K562 (cell line): Measurements from ENCODE around the gene GABRA5. TPM values are rescaled to one million over a fixed set of nuclear protein-coding genes. Genes with fewer than 3 reads are reported as not detected.

Experiments used
- ATAC-seq: fragments of 200-7000 bp; cut with Tn5 transposase; 3 replicates; pipeline ENCODE4 v1.9.1; 2020; ENCODE audit warnings: moderate library complexity
- BruUV-seq: library from RNA; stranded (reverse); fragments of 400-500 nt; replicated peaks from 2 replicates; lab custom pipeline; 2021; lab: Mats Ljungman, UMichigan
- CTCF ChIA-PET: fragments of 300-600 bp; formaldehyde crosslinking; extraction: SDS; loops from one replicate; lab custom pipeline; 2021; ENCODE audit warnings: low intra/inter-chr PET ratio; lab: Yijun Ruan, JAX
- POLR2A ChIA-PET: fragments of 300-600, 350-650 bp; sonication (Branson Sonifier 250); formaldehyde crosslinking; extraction: SDS; loops from one replicate; lab custom pipeline; 2021; ENCODE audit warnings: antibody characterized with exemption, inconsistent platforms; lab: Yijun Ruan, JAX
- DNase-seq, 4 experiments: peaks; one replicate each; pipeline versions ENCODE4 v3.0.0 to v3.0.0-alpha.2; 2011 to 2018; ENCODE audit warnings: low spot score in 3 of 4, mixed read lengths in 3 of 4; ENCODE audit errors: extremely low read depth in 1 of 4
- FAIRE-seq: peaks from 2 replicates; lab custom pipeline; 2011; peaks lifted over from hg19 to GRCh38; lab: Jason Lieb, UNC
- H2AFZ ChIP-seq: 2 replicates; pipeline ENCODE4 v1.6.0; 2011; ENCODE audit warnings: low read depth, low read length, control low read depth, inconsistent platforms
- H3K27ac ChIP-seq: fragments of 200-600 bp; 3 replicates; pipeline ENCODE4 v1.8.0; 2011; ENCODE audit warnings: low read depth, mild to moderate bottlenecking, control low read depth, inconsistent platforms, low read length, moderate library complexity, mixed read lengths; ENCODE audit errors: extremely low read depth
- H3K27me3 ChIP-seq, 2 experiments: fragments of 300-600 bp in 1 of 2; 2 replicates in 1 of 2; 3 replicates in 1 of 2; pipeline versions ENCODE4 v1.6.0 to v1.8.0; 2011; ENCODE audit warnings: inconsistent platforms in 2 of 2, low read length in 2 of 2, mild to moderate bottlenecking in 1 of 2, mixed read lengths in 1 of 2, moderate library complexity in 1 of 2; ENCODE audit not compliant: control insufficient read depth in 2 of 2, insufficient read depth in 2 of 2
- H3K36me3 ChIP-seq: fragments of 300-600 bp; 3 replicates; pipeline ENCODE4 v1.8.0; 2011; ENCODE audit warnings: mild to moderate bottlenecking, low read length, inconsistent platforms; ENCODE audit not compliant: control insufficient read depth, insufficient read depth
- H3K4me1 ChIP-seq, 2 experiments: fragments of 200-600 bp in 1 of 2; replicated peaks in 1 of 2; 2 replicates in 1 of 2; 3 replicates in 1 of 2; pipeline versions ENCODE4 v1.5.1 to v1.8.0; 2011; ENCODE audit warnings: inconsistent platforms in 2 of 2, low read length in 2 of 2, mild to moderate bottlenecking in 1 of 2, mixed read lengths in 1 of 2, moderate library complexity in 1 of 2; ENCODE audit not compliant: control insufficient read depth in 2 of 2, insufficient read depth in 2 of 2
- H3K4me2 ChIP-seq: 2 replicates; pipeline ENCODE4 v1.6.1; 2011; ENCODE audit warnings: low read length, control low read depth, inconsistent platforms, mixed read lengths; ENCODE audit not compliant: insufficient read depth
- H3K4me3 ChIP-seq: fragments of 200-600 bp; sonication (generic), shearing (Covaris generic); 2 replicates; pipeline ENCODE4 v1.5.1; 2016; ENCODE audit warnings: control low read depth, inconsistent platforms
- H3K79me2 ChIP-seq: fragments of 200-600 bp; 3 replicates; pipeline ENCODE4 v1.8.0; 2011; ENCODE audit warnings: low read length, inconsistent platforms; ENCODE audit not compliant: control insufficient read depth, insufficient read depth
- H3K9ac ChIP-seq, 2 experiments: 2 replicates each; pipeline versions ENCODE4 v1.6.0 to v1.6.1; 2011; ENCODE audit warnings: low read depth in 2 of 2, low read length in 2 of 2, control low read depth in 1 of 2, inconsistent platforms in 1 of 2, mild to moderate bottlenecking in 1 of 2, mixed read lengths in 1 of 2; ENCODE audit not compliant: insufficient read depth in 1 of 2
- H3K9me1 ChIP-seq: one replicate; pipeline ENCODE4 v1.6.0; 2011; ENCODE audit warnings: inconsistent platforms, mild to moderate bottlenecking, low read length, moderate library complexity; ENCODE audit not compliant: control insufficient read depth, insufficient read depth
- H3K9me3 ChIP-seq: replicated peaks from 2 replicates; pipeline ENCODE4 v1.5.1; 2011; ENCODE audit warnings: low read depth, low read length, inconsistent platforms; ENCODE audit not compliant: control insufficient read depth, insufficient read depth
- H4K20me1 ChIP-seq: replicated peaks from 2 replicates; pipeline ENCODE4 v1.6.1; 2011; ENCODE audit warnings: low read length, inconsistent platforms, mixed read lengths; ENCODE audit not compliant: control insufficient read depth, insufficient read depth
- HMGXB4 ChIP-seq: sonication (generic); formaldehyde crosslinking; IDR thresholded peaks from 2 replicates; pipeline ENCODE4 v1.8.1; 2023; ENCODE audit warnings: mild to moderate bottlenecking, missing genetic modification reagents
- NCOA2 ChIP-seq, 2 experiments: fragments of 450-650 bp; IDR thresholded peaks; 2 replicates each; pipeline ENCODE4 v1.6.1; 2018; ENCODE audit warnings: mild to moderate bottlenecking in 2 of 2, moderate library complexity in 1 of 2; ENCODE audit not compliant: partially characterized antibody in 2 of 2
- POLR3A ChIP-seq: IDR thresholded peaks from 2 replicates; pipeline ENCODE4 v1.6.1; 2011; ENCODE audit warnings: borderline replicate concordance, mild to moderate bottlenecking, moderate library complexity; ENCODE audit not compliant: insufficient read length, insufficient read depth; ENCODE audit errors: extremely low read depth
- PRDM10 ChIP-seq: fragments of 450-650 bp; IDR thresholded peaks from 2 replicates; pipeline ENCODE4 v1.6.1; 2018; ENCODE audit not compliant: partially characterized antibody
- SREBF2 ChIP-seq: sonication (generic); formaldehyde crosslinking; IDR thresholded peaks from 2 replicates; pipeline ENCODE4 v1.4.0; 2020; ENCODE audit warnings: mild to moderate bottlenecking, missing genetic modification reagents
- WGBS: fragments of 100-300 bp; shearing (Covaris generic); methylation state at CpG from one replicate; pipeline ENCODE4 v1.1.6; 2016; ENCODE audit warnings: low coverage, mixed read lengths; ENCODE audit not compliant: insufficient coverage; ENCODE audit errors: missing lambda C conversion rate; 5-methylcytosine and 5-hydroxymethylcytosine counted together
- in situ Hi-C: fragments of 300-500 bp; cut with MboI; formaldehyde crosslinking; loops from 4 replicates; pipeline ENCODE4 v1.15.0; 2018; ENCODE audit warnings: inconsistent platforms, mixed read lengths
- intact Hi-C: fragments of 100-400 bp; cut with micrococcal nuclease; formaldehyde crosslinking; loops from 2 replicates; pipeline ENCODE4 v1.14.2; 2022
- polyA plus RNA-seq, 8 experiments: library from polyadenylated mRNA; depleted of rRNA in 4 of 8; stranded (reverse) in 5 of 8; unstranded in 3 of 8; fragments of >200 nt; fragmentation: Nextera tagmentation in 2 of 8; fragmentation: Illumina TruSeq in 1 of 8; extraction: Ambion mirVana in 2 of 8; extraction: Trizol in 1 of 8; gene quantifications; 2 replicates each; pipeline versions ENCODE4 v1.2.1 to v1.2.3, GENCODE V29; 2011 to 2014; ENCODE audit warnings: inconsistent platforms in 1 of 8, missing spikeins in 1 of 8
- total RNA-seq, 7 experiments: library from RNA; depleted of rRNA in 6 of 7; stranded (reverse); fragments of >200 nt in 6 of 7; fragmentation: Illumina TruSeq in 2 of 7; extraction: Trizol in 2 of 7; gene quantifications; 2 replicates each; pipeline versions ENCODE4 v1.2.1 to v1.2.3, GENCODE V29; 2011 to 2021; ENCODE audit warnings: low replicate concordance in 1 of 7

Gene GABRA5
- total and polyA plus RNA-seq, 9 of the 15 experiments (the other 6 are each of a cell fraction or from before 2014, with no cell fraction given): not detected

- DNase-seq (no peak), FAIRE-seq (no peak), ATAC-seq (no peak; the same call in 2 of the 3 replicates)
- H3K27ac ChIP-seq: no peak overlapping the region
- H3K36me3 ChIP-seq: no peaks in the 10 kb centered on the region
- in situ Hi-C loops: loop anchor here (25.0 kb wide), 1 partner anchor 1341 kb away; no protein-coding TSS in a partner anchor
- ChIA-PET POLR2A (no interaction called here), CTCF (no interaction called here)
- H3K4me1 ChIP-seq: no peaks in the 10 kb centered on the region
- H3K9me1 ChIP-seq: no peaks in the 10 kb centered on the region
- H3K79me2 ChIP-seq: no peaks in the 10 kb centered on the region
- H3K4me2 ChIP-seq: no peak overlapping the region
- H4K20me1 ChIP-seq: no peaks in the 10 kb centered on the region
- no peak overlapping the region for H2AFZ ChIP-seq
- H3K9ac ChIP-seq: no peak overlapping the region
- no peaks in the 10 kb centered on the region for H3K27me3 ChIP-seq
- BruUV-seq: no TSS peak
- WGBS: 2% methylated on average over 2 of the region's 2 CpGs
- H3K4me3 ChIP-seq: no peak overlapping the region
- TF ChIP-seq SREBF2 (CRISPR knock-in tag) (no peak), NCOA2 (IDR thresholded peaks at IDR 0.05; ENCODE audit: partially characterized antibody in 2 of 2) (no peak), HMGXB4 (CRISPR knock-in tag) (no peak)
- H3K9me3 ChIP-seq: no peaks in the 10 kb centered on the region
- intact Hi-C loops: no loop called here
Observed at GRCh38 chr15:26852980-26853379, 13.9 kb upstream of the GABRA5 start.

GRCh38 chr15:26854435-26854834 lies 12.4 kb upstream of the GABRA5 start:
- Histone ChIP-seq H3K4me2 (no peak overlapping the region), H3K79me2 (no peaks in the 10 kb centered on the region), H4K20me1 (no peaks in the 10 kb centered on the region), H3K36me3 (no peaks in the 10 kb centered on the region), H3K4me3 (no peak overlapping the region), H2AFZ (no peak overlapping the region), H3K9me3 (no peaks in the 10 kb centered on the region), H3K9ac (no peak overlapping the region), H3K27ac (no peak overlapping the region), H3K9me1 (no peaks in the 10 kb centered on the region), H3K4me1 (no peaks in the 10 kb centered on the region), H3K27me3 (no peaks in the 10 kb centered on the region)
- BruUV-seq: no TSS peak
- ChIA-PET POLR2A (no interaction called here), CTCF (no interaction called here)
- intact Hi-C loops (no loop called here), in situ Hi-C loops (loop anchor here (25.0 kb wide), 1 partner anchor 1342 kb away; no protein-coding TSS in a partner anchor)
- FAIRE-seq (no peak), DNase-seq (no peak), ATAC-seq (no peak)
- WGBS: 0% methylated on average over 2 of the region's 4 CpGs
- TF ChIP-seq POLR3A (no peak), PRDM10 (peak; percentile 92)
